SK-N-DZ (cell line): ENCODE measurements around the gene BCAS1.
"Not testable (repeated sequence)": the region's sequence is repeated elsewhere in the genome, so short reads cannot be mapped to it uniquely, and the experiment has no call there.

Source experiments
- DNase-seq: peaks from one replicate; pipeline ENCODE4 v3.0.0-alpha.2; 2015; ENCODE audit warnings: low spot score

Gene BCAS1

DNA sequence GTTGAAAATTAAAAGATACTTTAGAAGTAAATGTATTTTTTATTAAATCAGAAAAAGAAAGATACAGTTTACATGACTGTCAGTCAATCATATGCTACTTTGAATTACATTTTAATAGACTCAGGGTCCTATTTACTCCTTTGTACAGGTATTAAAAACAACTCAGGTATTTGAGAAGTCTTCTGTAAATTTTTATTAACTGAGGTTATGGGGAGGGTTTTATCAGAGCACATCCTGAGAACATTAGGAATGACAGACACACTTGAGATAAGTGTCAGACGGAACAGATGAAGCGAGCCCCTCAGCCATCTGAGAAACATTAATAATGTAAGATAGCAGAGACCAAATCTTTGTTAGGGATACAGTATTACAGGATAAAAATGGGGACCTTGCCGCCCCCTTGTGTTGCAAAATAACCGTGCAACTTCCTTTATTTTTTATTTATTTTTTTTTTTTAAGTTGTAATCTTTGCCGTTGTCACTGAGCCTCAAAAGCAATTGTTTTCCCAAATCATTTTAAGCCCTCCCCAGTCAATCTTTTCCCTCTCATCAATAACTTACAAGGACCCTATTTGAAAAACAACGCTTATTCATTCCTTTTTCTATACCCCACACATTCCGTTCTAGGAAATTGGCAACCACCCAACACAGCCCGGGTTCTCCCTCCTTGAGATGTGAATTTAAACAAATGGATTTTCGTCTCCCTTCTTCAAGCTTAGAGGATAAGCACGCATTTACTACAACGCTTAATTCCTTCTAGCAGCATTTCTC lies 126.7 kb downstream of the BCAS1 start:
- peak; percentile 48 for DNase-seq

- DNase-seq = no peak
Measured at GRCh38 chr20:53942973-53943372, 127.4 kb downstream of the BCAS1 start.

DNA sequence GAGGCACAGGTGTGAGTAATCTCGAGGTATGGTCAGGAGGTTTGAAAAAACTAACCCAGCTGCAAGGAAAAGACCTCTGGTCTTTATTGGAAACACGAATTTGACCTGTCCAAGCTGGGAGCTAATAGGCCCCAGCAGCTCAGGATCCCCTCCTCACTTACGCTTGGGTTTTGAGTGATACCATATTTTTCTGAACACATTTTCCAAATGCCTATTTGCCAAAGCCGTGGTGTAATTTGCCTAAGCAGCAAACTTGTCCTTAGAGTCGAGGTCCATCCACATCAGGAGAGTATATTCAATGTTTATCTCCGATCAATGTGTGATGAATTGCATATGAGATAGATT lies 128.0 kb downstream of the BCAS1 start:
- no peak for DNase-seq

- no peak for DNase-seq
Measured at GRCh38 chr20:53941680-53942471, 128.5 kb downstream of the BCAS1 start.

DNA sequence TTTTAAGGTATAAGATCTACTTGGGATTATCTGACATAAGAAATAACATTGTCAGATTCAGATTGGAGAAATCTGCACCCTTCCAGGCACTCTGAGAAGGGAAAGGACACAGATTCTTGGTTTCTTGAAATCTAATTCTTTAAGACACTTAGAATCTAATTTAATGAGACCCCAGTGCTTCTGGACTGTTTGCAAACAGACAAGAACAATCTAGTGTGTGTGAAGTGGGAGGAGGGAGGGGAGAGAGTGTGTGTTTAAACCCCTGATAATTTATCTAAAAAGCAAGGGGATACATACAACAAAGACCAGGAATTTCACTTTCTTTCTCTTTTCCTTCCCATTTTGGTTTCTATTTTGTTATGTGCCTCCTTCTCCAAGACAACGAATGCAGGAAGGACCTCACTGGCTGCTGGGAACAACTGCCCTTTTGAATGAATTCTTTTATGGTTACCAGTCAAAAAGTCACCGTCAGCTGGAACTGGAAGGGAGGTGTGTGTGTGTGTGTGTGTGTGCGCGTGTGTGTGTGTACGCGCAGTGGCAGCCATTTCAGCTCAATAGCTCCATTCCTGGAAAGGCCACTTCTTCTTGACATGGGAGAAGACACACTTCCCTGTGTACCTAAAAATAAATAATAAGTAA lies 129.4 kb downstream of the BCAS1 start:
- no peak for DNase-seq

GRCh38 chr20:53940360-53940702 lies 130.1 kb downstream of the BCAS1 start:
- DNase-seq = no peak

DNA sequence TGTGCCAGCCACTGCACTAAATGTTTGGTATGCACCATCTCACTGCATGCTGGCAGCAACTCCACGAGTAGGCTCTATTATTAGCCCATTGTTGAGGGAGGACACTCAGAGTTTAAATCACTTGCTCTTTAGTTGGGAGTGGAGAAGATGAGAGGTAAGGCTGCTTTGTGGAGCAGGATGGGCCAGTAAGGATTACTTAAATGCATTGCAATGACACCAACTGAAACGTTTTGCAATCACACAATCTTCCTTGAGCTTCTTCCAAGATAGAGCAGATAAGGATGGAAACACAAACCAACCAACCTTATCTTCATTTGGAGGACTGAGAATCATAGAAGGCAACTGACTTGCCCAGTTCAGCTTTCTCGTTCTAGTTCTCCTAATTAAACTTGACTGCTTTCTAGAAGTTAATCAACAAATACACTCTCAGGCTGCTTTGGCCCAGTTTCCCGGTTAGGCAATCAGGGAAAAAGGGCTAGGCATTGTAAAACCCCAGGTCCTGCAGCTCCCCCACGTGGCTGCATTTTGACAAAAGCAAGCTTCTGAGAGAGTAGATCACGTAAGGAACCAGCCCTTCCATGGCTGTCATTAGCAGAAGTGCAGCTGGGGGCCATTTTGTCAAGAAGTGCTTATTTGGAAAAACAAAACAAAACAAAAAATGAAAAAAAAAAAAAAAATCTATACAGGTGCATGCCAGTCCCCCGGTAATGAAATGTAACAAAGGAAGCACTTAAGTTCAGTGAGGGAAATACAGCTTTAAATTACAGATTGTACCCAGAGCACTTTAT lies 130.6 kb downstream of the BCAS1 start:
- DNase-seq = peak; percentile 94

DNA sequence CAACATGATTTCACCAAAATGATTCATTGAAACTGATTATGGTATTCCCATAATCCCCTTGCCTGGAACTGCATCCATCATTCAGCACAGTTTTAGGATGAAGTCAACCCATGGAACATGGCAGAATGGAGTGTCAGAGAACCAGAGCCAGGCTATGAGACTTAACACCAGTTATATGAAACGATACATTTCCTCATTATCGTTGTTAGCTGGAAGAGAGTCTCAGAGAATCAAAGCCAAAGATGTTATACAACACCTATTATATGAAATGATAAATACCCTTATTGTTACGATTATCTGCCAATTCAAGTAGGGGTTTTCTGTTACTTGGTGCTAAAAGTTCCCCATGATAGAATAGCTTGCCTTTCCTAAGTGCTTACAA lies 131.2 kb downstream of the BCAS1 start:
- no peak for DNase-seq

- DNase-seq = no peak
Measured at GRCh38 chr20:53938739-53939138, 131.7 kb downstream of the BCAS1 start.

DNA sequence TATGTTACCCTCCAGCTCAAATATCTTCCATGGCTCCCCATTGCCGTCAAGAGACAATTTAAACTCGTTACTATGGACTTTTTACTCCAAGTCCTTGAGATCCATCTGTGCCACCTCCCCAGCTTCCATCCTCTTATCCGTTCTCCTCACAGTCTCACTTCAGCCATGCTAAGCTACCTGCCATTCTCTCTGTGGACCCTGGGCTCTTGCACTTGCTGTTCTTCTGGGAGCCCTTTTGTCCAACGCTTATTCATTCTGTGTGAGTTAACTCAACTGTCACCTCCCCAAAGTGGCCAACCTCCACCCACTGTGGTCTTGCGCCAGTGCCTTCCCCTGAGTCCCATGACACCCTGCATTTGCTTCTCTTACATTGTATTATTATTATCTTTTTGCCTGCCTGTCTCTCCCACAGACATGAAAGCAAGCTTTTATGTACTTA lies 132.4 kb downstream of the BCAS1 start:
- DNase-seq = no peak

DNA sequence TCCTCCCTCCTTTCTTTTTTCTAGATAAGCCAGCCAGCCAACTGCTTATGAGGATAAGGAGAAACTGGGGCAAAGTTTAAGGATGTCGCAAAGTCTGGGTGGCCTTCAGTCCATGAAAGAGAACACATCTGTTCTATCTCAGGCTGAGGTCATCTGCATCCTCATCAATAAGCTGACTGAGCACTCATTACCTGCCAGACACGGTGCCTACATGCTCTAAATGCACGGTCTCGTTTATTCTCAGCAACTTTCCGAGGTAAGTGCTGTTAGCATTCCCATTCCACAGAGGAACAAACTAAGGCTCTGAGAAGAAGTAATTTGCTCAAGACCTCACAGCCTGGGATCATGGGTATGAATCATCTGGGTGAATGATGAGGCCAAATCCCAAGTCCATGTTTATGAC lies 133.1 kb downstream of the BCAS1 start:
- DNase-seq = no peak

- no peak for DNase-seq
Measured at GRCh38 chr20:53935344-53936084, 134.9 kb downstream of the BCAS1 start.

GRCh38 chr20:53934421-53935343 lies 135.7 kb downstream of the BCAS1 start:
- no peak for DNase-seq

- no peak for DNase-seq
Measured at GRCh38 chr20:53933232-53933846, 137.1 kb downstream of the BCAS1 start.

DNA sequence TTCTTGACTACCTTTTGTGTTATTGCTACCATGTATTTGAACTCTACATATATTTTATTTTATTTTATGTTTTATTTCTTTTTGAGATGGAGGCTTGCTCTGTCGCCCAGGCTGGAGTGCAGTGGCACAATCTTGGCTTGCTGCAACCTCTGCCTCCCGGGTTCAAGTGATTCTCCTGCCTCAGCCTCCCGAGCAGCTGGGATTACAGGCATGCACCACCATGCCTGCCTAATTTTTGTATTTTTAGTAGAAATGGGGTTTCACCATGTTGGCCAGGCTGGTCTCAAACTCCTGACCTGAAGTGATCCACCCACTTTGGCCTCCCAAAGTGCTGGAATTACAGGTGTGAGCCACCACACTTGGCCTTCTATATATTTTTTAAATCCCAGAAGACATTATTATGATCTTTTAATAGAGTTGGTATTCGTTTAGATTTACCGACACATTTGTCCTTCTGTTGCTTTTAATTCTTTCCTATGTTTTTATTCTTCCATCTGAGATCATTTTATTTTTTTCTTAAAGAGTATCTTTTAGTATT lies 137.7 kb downstream of the BCAS1 start:
- not testable (repeated sequence) for DNase-seq

DNA sequence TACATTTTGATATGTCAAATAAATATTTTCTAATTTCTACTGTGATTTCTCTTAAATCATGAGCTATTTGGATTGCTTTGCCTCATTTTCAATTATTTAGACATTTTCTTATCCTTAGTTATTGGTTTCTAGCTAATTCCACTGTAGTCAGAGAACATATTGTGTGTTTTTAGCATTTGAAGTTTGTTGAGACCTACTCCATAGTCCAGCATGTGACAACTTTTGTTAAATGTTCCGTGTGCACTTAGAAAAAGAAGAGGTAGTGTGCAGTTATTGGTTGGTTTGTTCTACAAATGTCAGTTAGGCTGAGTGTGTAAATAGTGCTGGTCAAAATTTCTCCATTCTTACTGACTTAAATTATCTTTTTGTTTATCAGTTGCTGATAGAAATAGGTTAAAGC lies 138.8 kb downstream of the BCAS1 start:
- DNase-seq = no peak

DNA sequence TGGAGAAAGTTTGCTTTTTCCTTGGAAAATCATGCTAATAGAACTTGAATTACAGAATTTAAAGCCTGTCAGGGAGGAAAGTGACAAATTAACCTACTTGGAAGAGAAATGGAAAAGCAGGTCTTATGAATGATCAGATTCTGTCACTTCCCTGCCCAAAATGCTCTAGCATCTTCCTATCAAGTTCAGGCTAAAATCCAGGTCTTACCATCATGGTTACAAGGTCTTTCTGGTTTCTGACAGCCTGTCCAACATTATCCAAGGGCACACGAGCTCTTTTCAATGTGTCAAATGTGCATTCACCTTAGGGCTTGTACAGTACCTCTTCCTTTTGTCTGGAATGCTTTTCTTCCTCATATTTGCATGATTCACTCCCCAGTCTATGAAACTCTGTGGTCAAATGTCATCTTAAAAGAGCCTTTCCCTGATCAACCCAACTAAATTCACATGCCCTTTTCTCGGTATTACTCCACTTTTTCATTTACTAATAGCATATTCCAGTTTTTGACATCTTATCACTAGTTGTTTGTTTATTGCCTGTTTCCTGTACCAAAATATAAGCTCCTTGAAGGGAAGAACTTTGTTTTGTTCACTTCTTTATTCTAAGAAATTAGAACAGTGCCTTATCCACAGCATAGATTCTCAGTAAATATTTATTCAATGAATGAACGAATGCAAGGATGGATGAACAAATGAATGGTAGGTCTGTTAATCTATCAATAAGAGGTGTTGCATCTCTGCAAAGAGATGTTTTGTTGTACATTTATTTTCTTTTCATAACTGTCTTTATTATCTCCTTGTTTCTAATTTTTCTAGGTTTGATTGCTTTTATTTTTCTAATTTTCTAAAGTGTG lies 139.5 kb downstream of the BCAS1 start:
- DNase-seq = no peak

DNA sequence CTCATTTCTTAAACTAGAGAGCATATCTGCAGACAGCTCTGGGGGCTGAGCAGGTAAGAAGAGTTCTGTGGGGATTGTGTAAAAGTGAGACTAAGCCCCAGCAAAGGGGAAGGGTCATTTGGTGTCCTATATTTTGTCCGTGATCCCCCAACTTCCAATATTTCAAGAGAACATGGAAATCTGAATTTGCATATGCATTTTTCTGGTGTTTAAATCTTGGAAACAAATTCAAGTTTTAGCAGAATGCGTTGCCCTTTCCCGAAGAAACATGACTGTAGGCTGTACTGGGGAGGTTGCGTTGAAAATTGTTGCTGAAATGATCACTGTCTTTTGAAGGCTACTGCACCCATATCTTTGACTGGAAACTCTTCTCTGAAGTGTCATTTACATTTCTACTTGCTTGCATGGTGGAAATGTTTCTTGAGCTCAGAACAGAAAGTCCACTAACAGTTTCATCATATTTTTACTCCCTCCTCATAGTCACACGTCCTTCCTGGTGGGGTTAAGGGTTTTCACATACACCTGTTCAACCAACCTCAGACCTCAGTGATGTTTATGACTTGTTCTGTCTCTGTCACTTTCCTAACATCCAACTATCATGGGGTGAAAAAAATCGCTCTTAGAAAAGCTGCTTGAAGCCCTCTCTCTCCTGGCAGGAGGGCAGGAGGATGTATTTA lies 140.3 kb downstream of the BCAS1 start:
- no peak for DNase-seq
